SIG-M5 (cell line): Measurements from ENCODE around the gene TAOK3.
A peak's percentile ranks its signal among the peaks of the same experiment; 100 is the strongest.
"Not testable (repeated sequence)": the region's sequence is repeated elsewhere in the genome, so short reads cannot be mapped to it uniquely, and the experiment has no call there.

ENCODE experiments used
- DNase-seq: peaks from one replicate; lab custom pipeline; 2025; lab: John Stamatoyannopoulos, UW

Gene TAOK3

GRCh38 chr12:118373616-118374015 lies 909 bp upstream of the TAOK3 start:
- no peak for DNase-seq

- no peak for DNase-seq
Observed at GRCh38 chr12:118371321-118372282, 1.1 kb downstream of the TAOK3 start.

- no peak for DNase-seq
Observed at GRCh38 chr12:118370601-118371000, 2.1 kb downstream of the TAOK3 start.

GRCh38 chr12:118368821-118369220 lies 3.9 kb downstream of the TAOK3 start:
- DNase-seq = no peak

GRCh38 chr12:118361889-118362288 lies 10.8 kb downstream of the TAOK3 start:
- DNase-seq = peak; percentile 55

- no peak for DNase-seq
Observed at GRCh38 chr12:118361092-118361404, 11.7 kb downstream of the TAOK3 start.

GRCh38 chr12:118359541-118359915 lies 13.2 kb downstream of the TAOK3 start:
- DNase-seq = no peak

GRCh38 chr12:118358612-118359540 lies 13.8 kb downstream of the TAOK3 start:
- DNase-seq = peak; percentile 44

- DNase-seq = no peak
Observed at GRCh38 chr12:118358008-118358359, 14.7 kb downstream of the TAOK3 start.

GRCh38 chr12:118357257-118358007 lies 15.3 kb downstream of the TAOK3 start:
- DNase-seq = peak; percentile 57

- DNase-seq = peak; percentile 69
Observed at GRCh38 chr12:118356809-118357256, 15.9 kb downstream of the TAOK3 start.

- no peak for DNase-seq
Observed at GRCh38 chr12:118355843-118356242, 16.9 kb downstream of the TAOK3 start.

- DNase-seq = no peak
Observed at GRCh38 chr12:118354903-118355302, 17.8 kb downstream of the TAOK3 start.

- not testable (repeated sequence) for DNase-seq
Observed at GRCh38 chr12:118354503-118354902, 18.2 kb downstream of the TAOK3 start.

GRCh38 chr12:118353721-118354120 lies 19.0 kb downstream of the TAOK3 start:
- no peak for DNase-seq

GRCh38 chr12:118350908-118351559 lies 21.7 kb downstream of the TAOK3 start:
- no peak for DNase-seq

GRCh38 chr12:118347916-118348315 lies 24.8 kb downstream of the TAOK3 start:
- DNase-seq = no peak

GRCh38 chr12:118346895-118347294 lies 25.8 kb downstream of the TAOK3 start:
- no peak for DNase-seq

GRCh38 chr12:118345355-118345754 lies 27.4 kb downstream of the TAOK3 start:
- DNase-seq = no peak

- DNase-seq = no peak
Observed at GRCh38 chr12:118344829-118345228, 27.9 kb downstream of the TAOK3 start.

- DNase-seq = no peak
Observed at GRCh38 chr12:118342090-118342489, 30.6 kb downstream of the TAOK3 start.
